Lower lobe of right lung (tissue), 2 donors: Measurements from ENCODE around the gene SERINC3. TPM values are rescaled to one million over a fixed set of nuclear protein-coding genes. Genes with fewer than 3 reads are reported as not detected.
A peak's percentile ranks its signal among the peaks of the same experiment; 100 is the strongest.

Experiments
- ATAC-seq, 2 donors: fragments of 200-7000 bp; cut with Tn5 transposase; one replicate each; pipeline ENCODE4 v1.9.1; 2020 to 2022; ENCODE audit warnings: mild to moderate bottlenecking in 2 of 2, moderate library complexity in 2 of 2
- DNase-seq: peaks from one replicate; pipeline ENCODE4 v3.0.0-alpha.2; 2020
- H3K27ac ChIP-seq: fragments of 200-600 bp; one replicate; pipeline ENCODE4 v1.8.0; 2022
- H3K27me3 ChIP-seq: fragments of 200-600 bp; one replicate; pipeline ENCODE4 v1.8.0; 2022; ENCODE audit warnings: low read depth
- H3K36me3 ChIP-seq: fragments of 200-600 bp; one replicate; pipeline ENCODE4 v1.8.0; 2022; ENCODE audit warnings: mild to moderate bottlenecking
- H3K4me1 ChIP-seq: fragments of 200-600 bp; one replicate; pipeline ENCODE4 v1.8.0; 2022
- H3K4me3 ChIP-seq: fragments of 200-600 bp; one replicate; pipeline ENCODE4 v1.8.0; 2022; ENCODE audit warnings: mild to moderate bottlenecking
- H3K9me3 ChIP-seq: fragments of 200-600 bp; one replicate; pipeline ENCODE4 v1.8.0; 2022
- intact Hi-C: fragments of 100-400 bp; cut with DNase I; formaldehyde crosslinking; loops from one replicate; pipeline ENCODE4 v1.11.0; 2022
- total RNA-seq: library from RNA; stranded (reverse); fragmentation: NEBNext Ultra II Directional; extraction: Animal tissue kit (Norgen Biotek cat#: 25700); gene quantifications from one replicate; pipeline ENCODE4 v1.2.1, GENCODE V29; 2021
- TF ChIP-seq, protein P1 (sequence below): fragments of 200-600 bp; IDR thresholded peaks from one replicate; pipeline ENCODE4 v1.8.0; 2022; ENCODE audit warnings: antibody characterized with exemption, mild to moderate bottlenecking
- donor health status: DM: no; HTN: yes; CAD: no; lungs with severe emphysema.

SERINC3 gene
- total RNA-seq, 1 donor from 2014 or later = 133 TPM

DNA sequence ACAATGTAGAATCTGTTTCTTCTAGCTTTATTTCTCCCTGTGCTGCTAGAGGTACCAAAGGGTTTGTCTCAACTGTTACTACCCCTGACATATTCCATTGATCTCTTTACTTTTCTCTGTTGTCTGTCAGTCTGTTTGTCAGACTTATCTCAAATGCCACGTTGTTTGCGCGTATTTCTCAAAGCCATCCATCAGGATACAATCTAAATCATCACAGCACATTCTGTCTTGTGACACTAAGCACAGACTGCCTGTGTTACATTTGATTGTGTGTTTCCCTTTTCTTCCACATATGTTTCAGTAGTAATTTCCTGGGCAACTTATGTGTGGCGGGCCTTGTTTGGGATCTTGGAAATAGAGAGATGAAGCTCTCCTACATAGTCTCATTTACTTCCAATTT lies 30.2 kb upstream of the SERINC3 start:
- Histone ChIP-seq H3K4me1 (peaks cover 29% of the 10 kb centered on the region), H3K27ac (peak overlapping the region; percentile 50), H3K4me3 (no peak overlapping the region), H3K27me3 (no peaks in the 10 kb centered on the region), H3K36me3 (no peaks in the 10 kb centered on the region), H3K9me3 (no peaks in the 10 kb centered on the region)
- TF ChIP-seq, protein P1, sequence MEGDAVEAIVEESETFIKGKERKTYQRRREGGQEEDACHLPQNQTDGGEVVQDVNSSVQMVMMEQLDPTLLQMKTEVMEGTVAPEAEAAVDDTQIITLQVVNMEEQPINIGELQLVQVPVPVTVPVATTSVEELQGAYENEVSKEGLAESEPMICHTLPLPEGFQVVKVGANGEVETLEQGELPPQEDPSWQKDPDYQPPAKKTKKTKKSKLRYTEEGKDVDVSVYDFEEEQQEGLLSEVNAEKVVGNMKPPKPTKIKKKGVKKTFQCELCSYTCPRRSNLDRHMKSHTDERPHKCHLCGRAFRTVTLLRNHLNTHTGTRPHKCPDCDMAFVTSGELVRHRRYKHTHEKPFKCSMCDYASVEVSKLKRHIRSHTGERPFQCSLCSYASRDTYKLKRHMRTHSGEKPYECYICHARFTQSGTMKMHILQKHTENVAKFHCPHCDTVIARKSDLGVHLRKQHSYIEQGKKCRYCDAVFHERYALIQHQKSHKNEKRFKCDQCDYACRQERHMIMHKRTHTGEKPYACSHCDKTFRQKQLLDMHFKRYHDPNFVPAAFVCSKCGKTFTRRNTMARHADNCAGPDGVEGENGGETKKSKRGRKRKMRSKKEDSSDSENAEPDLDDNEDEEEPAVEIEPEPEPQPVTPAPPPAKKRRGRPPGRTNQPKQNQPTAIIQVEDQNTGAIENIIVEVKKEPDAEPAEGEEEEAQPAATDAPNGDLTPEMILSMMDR = no peak
- ATAC-seq (no peak), DNase-seq (no peak)
- intact Hi-C loops = no loop called here

DNA sequence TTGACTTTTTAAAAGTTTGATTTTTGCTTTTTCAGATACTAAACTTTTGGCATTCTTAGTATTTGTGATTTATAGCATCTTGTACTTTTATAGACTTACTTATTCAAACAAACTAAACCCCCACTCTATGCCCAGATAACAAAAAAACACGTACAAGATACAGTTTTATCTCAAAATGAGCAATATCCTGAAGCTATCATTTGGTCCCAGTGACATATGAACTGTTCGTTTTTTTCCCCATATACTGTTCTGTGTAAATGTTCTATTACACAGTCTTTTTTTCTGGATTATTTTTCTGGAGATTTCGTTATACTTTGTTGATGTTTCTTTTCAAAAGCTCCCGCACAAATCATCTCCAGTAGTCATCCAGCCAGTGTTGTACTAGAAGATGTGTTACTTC lies 27.3 kb upstream of the SERINC3 start:
- Histone ChIP-seq H3K27ac (peak overlapping the region; percentile 51), H3K36me3 (no peaks in the 10 kb centered on the region), H3K4me3 (no peak overlapping the region), H3K27me3 (no peaks in the 10 kb centered on the region), H3K9me3 (no peaks in the 10 kb centered on the region), H3K4me1 (peaks cover 24% of the 10 kb centered on the region)
- intact Hi-C loops = no loop called here
- DNase-seq = no peak
- ATAC-seq = no peak
- TF ChIP-seq, protein P1 = no peak

DNA sequence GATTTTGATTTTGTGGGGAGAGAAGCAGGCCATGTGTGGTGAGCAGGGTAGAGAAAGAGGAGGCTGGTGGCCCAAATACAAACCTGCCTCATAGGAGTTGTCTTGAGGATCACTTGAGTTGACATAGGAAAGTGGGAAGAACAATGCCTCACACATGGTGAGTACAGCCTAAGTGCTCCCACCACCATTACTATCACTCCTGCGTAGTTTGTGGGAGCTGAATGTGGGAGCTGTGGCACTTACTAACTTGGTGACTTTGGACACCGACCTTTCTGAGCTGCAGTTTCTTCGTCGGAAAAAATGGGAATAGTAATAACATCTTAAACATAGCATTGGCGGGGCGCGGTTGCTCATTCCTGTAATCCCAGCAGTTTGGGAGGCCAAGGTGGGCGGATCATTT lies 25.5 kb upstream of the SERINC3 start:
- DNase-seq = no peak
- no peaks in the 10 kb centered on the region for H3K36me3 ChIP-seq
- peak overlapping the region; percentile 49 for H3K27ac ChIP-seq
- H3K4me3 ChIP-seq = no peak overlapping the region
- H3K27me3 ChIP-seq = no peaks in the 10 kb centered on the region
- intact Hi-C loops = no loop called here
- no peak for ATAC-seq
- TF ChIP-seq, protein P1 = no peak
- H3K9me3 ChIP-seq = no peaks in the 10 kb centered on the region
- peaks cover 19% of the 10 kb centered on the region for H3K4me1 ChIP-seq

DNA sequence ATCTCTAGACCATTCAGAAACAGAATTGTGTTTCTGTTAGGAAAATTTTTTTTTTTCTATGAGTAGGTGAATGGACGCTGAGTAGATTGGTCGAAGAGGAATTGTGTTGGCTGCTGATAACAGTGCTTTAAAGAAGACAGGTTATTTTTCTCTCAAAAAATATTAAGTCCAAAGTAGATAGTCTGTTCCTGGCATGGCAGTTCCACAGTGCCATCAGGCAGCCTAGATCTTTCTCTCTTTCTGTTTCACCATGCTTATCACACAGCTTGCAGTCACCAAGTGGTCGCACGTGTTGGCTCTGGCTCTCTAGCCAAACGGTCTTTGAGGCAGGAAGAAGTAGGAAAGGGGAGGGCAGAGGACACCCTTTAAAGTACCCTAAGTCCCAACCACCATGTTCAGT lies 22.4 kb upstream of the SERINC3 start:
- Histone ChIP-seq H3K27me3 (no peaks in the 10 kb centered on the region), H3K4me3 (no peak overlapping the region), H3K36me3 (no peaks in the 10 kb centered on the region), H3K27ac (no peak overlapping the region), H3K4me1 (peaks cover 34% of the 10 kb centered on the region), H3K9me3 (no peaks in the 10 kb centered on the region)
- TF ChIP-seq, protein P1 = no peak
- ATAC-seq (no peak), DNase-seq (no peak)
- intact Hi-C loops = no loop called here

DNA sequence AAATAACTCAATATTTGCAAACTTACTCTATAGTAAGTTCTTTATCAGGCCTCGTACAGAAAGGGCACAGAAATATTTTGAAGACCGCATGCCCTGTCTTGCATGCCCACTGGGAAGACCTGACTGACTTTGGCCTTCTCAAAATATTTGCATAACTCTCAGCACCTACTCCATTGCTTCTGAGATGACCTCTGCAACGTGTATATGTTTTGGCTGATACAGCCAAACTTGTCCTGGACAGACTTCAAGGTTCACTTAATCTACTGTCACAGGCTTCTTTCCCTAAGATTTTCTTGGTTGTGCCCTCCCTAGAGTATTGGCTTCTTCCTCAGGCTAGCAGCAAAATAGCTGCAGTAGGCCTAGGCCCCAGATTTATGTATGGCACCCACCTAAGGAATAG lies 21.5 kb upstream of the SERINC3 start:
- Histone ChIP-seq H3K36me3 (no peaks in the 10 kb centered on the region), H3K4me3 (no peak overlapping the region), H3K9me3 (no peaks in the 10 kb centered on the region), H3K27ac (no peak overlapping the region), H3K4me1 (peaks cover 34% of the 10 kb centered on the region), H3K27me3 (no peaks in the 10 kb centered on the region)
- DNase-seq (no peak), ATAC-seq (no peak)
- intact Hi-C loops = no loop called here
- TF ChIP-seq, protein P1 = no peak

DNA sequence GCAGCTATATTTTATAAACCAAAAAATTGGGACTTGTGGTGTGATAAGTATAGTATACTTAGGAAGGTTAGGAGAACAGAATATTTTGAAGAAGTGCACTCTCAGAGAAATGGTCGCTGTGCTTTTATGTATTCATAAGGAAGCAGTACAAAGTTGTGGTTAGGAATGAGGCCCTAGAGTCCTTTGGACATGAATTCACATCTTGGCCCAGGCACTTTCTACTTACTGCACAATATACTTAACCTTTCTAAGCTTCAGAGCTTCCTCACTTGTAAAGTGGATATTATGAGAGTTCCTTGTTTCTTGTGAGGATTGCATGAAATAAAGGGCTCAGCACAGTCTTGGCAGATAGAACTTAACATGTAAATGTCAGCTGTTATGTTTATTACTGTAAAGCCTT lies 21.0 kb upstream of the SERINC3 start:
- TF ChIP-seq, protein P1 = no peak
- no peak for ATAC-seq
- no peaks in the 10 kb centered on the region for H3K9me3 ChIP-seq
- no peak for DNase-seq
- no peaks in the 10 kb centered on the region for H3K36me3 ChIP-seq
- H3K27ac ChIP-seq = no peak overlapping the region
- H3K4me3 ChIP-seq = no peak overlapping the region
- peaks cover 34% of the 10 kb centered on the region for H3K4me1 ChIP-seq
- H3K27me3 ChIP-seq = no peaks in the 10 kb centered on the region
- intact Hi-C loops = no loop called here
